PC-3 (cell line): ENCODE results near the gene ABCA12. TPM values are rescaled to one million over a fixed set of nuclear protein-coding genes. Genes with fewer than 3 reads are reported as not detected.

Experiments used
- ATAC-seq: fragments of 200-7000 bp; cut with Tn5 transposase; 2 replicates; pipeline ENCODE4 v1.9.1; 2020; ENCODE audit warnings: mild to moderate bottlenecking, moderate library complexity
- BruUV-seq: library from RNA; stranded (reverse); fragments of 400-500 nt; replicated peaks from 2 replicates; lab custom pipeline; 2021; lab: Mats Ljungman, UMichigan
- CTCF ChIA-PET: fragments of 300-600 bp; sonication (Branson Sonifier 250); formaldehyde crosslinking; loops from one replicate; lab custom pipeline; 2022; ENCODE audit warnings: antibody characterized with exemption; lab: Charles Lee
- POLR2A ChIA-PET: fragments of 300-600 bp; sonication (Branson Sonifier 250); formaldehyde crosslinking; loops from one replicate; lab custom pipeline; 2022; ENCODE audit warnings: antibody characterized with exemption; ENCODE audit not compliant: unreplicated experiment; lab: Charles Lee
- DNase-seq: peaks from one replicate; pipeline ENCODE4 v3.0.0-alpha.2; 2015
- H2AFZ ChIP-seq: fragments of 300-600 bp; sonication (generic); 2 replicates; pipeline ENCODE4 v1.6.0; 2016; ENCODE audit warnings: antibody characterized with exemption, low read length
- H3F3A ChIP-seq: fragments of 300-600 bp; sonication (generic); one replicate; pipeline ENCODE4 v1.6.0; 2017; ENCODE audit warnings: antibody characterized with exemption, low read length, control low read depth, mild to moderate bottlenecking; ENCODE audit not compliant: unreplicated experiment
- H3K27ac ChIP-seq: fragments of 300-600 bp; sonication (generic); 2 replicates; pipeline ENCODE4 v1.5.1; 2016; ENCODE audit warnings: mild to moderate bottlenecking, low read length
- H3K27me3 ChIP-seq: fragments of 300-600 bp; sonication (generic); 2 replicates; pipeline ENCODE4 v1.6.1; 2016; ENCODE audit warnings: low read length, mixed read lengths
- H3K36me3 ChIP-seq: fragments of 300-600 bp; sonication (generic); 2 replicates; pipeline ENCODE4 v1.6.1; 2016; ENCODE audit warnings: low read depth, mixed run types, low read length, mixed read lengths
- H3K4me1 ChIP-seq: fragments of 300-600 bp; sonication (generic); 2 replicates; pipeline ENCODE4 v1.5.1; 2016; ENCODE audit warnings: low read length; ENCODE audit not compliant: insufficient read depth
- H3K4me2 ChIP-seq: fragments of 300-600 bp; sonication (generic); 2 replicates; pipeline ENCODE4 v1.6.0; 2016; ENCODE audit warnings: low read length
- H3K4me3 ChIP-seq: fragments of 300-600 bp; sonication (generic); 2 replicates; pipeline ENCODE4 v1.5.1; 2016; ENCODE audit warnings: mild to moderate bottlenecking, low read length, mixed read lengths
- H3K79me2 ChIP-seq: fragments of 300-600 bp; sonication (generic); 2 replicates; pipeline ENCODE4 v1.6.1; 2017; ENCODE audit warnings: low read length, mixed read lengths
- H3K9ac ChIP-seq: fragments of 300-600 bp; sonication (generic); 2 replicates; pipeline ENCODE4 v1.6.0; 2016; ENCODE audit warnings: mild to moderate bottlenecking, low read length
- H3K9me2 ChIP-seq: fragments of 300-600 bp; sonication (generic); replicated peaks from 2 replicates; pipeline ENCODE4 v1.6.1; 2016; ENCODE audit warnings: mixed run types, low read length, mixed read lengths
- H3K9me3 ChIP-seq: fragments of 300-600 bp; sonication (generic); 2 replicates; pipeline ENCODE4 v1.6.1; 2016; ENCODE audit warnings: low read length, mixed read lengths
- H4K20me1 ChIP-seq: fragments of 300-600 bp; sonication (generic); 2 replicates; pipeline ENCODE4 v1.6.1; 2016; ENCODE audit warnings: low read length, mixed read lengths
- EZH2 ChIP-seq: fragments of 300-600 bp; sonication (generic); IDR thresholded peaks from one replicate; pipeline ENCODE4 v1.6.1; 2017; ENCODE audit warnings: antibody characterized with exemption, mild to moderate bottlenecking, low read length; ENCODE audit not compliant: unreplicated experiment
- EZH2phosphoT487 ChIP-seq: fragments of 300-600 bp; sonication (generic); IDR thresholded peaks from 2 replicates; pipeline ENCODE4 v1.6.1; 2018; ENCODE audit warnings: mild to moderate bottlenecking, antibody characterized with exemption, low read length, borderline replicate concordance
- intact Hi-C: fragments of 100-400 bp; cut with micrococcal nuclease; formaldehyde crosslinking; loops from 2 replicates; pipeline ENCODE4 v1.9.0; 2023
- total RNA-seq: library from RNA; depleted of rRNA; stranded (reverse); fragments of >200 nt; gene quantifications from 2 replicates; pipeline ENCODE4 v1.2.3, GENCODE V29; 2014
- TF ChIP-seq, protein P1 (sequence below): fragments of 300-600 bp; sonication (generic); conservative IDR thresholded peaks from 2 replicates; pipeline ENCODE4 v1.5.1; 2017; ENCODE audit warnings: antibody characterized with exemption, low read depth, mild to moderate bottlenecking, low read length

The ABCA12 gene
- total RNA-seq, 1 experiment from 2014 or later = not detected

DNA sequence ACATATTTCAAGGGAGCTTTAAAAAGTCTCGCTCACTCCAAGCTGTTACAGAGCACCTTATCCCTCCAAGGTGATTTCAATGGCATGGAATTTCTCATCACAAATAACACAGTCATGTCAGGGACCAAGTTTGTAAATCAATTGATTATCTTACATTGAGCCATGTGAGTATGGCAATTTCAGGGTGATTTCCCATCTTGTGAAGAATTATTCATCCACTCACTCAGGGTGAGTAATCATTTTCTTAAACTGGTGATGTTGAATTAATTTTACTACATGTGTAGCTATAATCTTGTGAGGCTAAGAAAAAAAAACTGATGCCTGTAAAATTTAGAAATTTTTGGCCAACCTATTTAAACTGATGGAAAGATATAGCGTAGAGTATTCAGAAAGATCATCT lies 3.3 kb upstream of the ABCA12 start:
- DNase-seq = no peak
- Histone ChIP-seq H3K9ac (no peak overlapping the region), H3F3A (no peaks in the 10 kb centered on the region), H3K79me2 (no peaks in the 10 kb centered on the region), H2AFZ (no peak overlapping the region), H4K20me1 (no peaks in the 10 kb centered on the region), H3K27ac (no peak overlapping the region), H3K4me3 (no peak overlapping the region), H3K9me3 (no peaks in the 10 kb centered on the region), H3K4me1 (peaks cover 20% of the 10 kb centered on the region), H3K27me3 (no peaks in the 10 kb centered on the region), H3K36me3 (no peaks in the 10 kb centered on the region), H3K9me2 (no peaks in the 10 kb centered on the region), H3K4me2 (no peak overlapping the region)
- ChIA-PET POLR2A (no interaction called here), CTCF (no interaction called here)
- no peak for ATAC-seq
- no TSS peak for BruUV-seq
- intact Hi-C loops = no loop called here
- no peak for TF ChIP-seq EZH2phosphoT487
- TF ChIP-seq, protein P1, sequence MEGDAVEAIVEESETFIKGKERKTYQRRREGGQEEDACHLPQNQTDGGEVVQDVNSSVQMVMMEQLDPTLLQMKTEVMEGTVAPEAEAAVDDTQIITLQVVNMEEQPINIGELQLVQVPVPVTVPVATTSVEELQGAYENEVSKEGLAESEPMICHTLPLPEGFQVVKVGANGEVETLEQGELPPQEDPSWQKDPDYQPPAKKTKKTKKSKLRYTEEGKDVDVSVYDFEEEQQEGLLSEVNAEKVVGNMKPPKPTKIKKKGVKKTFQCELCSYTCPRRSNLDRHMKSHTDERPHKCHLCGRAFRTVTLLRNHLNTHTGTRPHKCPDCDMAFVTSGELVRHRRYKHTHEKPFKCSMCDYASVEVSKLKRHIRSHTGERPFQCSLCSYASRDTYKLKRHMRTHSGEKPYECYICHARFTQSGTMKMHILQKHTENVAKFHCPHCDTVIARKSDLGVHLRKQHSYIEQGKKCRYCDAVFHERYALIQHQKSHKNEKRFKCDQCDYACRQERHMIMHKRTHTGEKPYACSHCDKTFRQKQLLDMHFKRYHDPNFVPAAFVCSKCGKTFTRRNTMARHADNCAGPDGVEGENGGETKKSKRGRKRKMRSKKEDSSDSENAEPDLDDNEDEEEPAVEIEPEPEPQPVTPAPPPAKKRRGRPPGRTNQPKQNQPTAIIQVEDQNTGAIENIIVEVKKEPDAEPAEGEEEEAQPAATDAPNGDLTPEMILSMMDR = no peak
- no peak for TF ChIP-seq EZH2

DNA sequence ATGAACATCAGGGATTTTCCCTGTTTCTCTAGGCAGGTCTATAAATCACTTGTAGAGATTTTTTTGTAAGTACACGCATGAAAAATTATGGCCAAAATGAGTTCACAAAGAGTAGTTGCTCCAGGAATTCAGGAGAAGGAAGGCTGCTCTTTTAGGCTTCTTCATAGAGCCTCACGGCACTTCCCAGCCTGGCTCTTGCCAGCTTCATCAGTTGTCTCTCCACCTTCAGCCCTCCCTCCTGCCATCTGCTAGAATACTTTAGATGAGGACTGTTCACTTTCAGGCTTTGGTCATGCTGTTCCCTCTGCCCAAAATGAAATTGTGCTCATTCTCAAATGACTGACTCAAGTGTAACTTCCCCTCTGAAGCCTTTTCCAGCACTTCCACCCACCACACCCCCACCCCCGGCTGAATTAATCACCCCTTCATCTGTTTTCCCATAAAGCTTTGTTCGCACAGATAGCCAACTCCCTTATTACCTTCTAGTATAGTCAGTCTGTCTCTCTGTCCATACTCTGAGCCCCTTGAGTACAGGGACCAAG lies 1.8 kb upstream of the ABCA12 start:
- H3K27ac ChIP-seq = no peak overlapping the region
- intact Hi-C loops = no loop called here
- no peaks in the 10 kb centered on the region for H3K79me2 ChIP-seq
- H2AFZ ChIP-seq = no peak overlapping the region
- ATAC-seq (no peak), DNase-seq (no peak)
- H3K9ac ChIP-seq = no peak overlapping the region
- H3K36me3 ChIP-seq = no peaks in the 10 kb centered on the region
- no peaks in the 10 kb centered on the region for H3K9me3 ChIP-seq
- no TSS peak for BruUV-seq
- H3K4me3 ChIP-seq = no peak overlapping the region
- H3K4me2 ChIP-seq = no peak overlapping the region
- ChIA-PET CTCF (no interaction called here), POLR2A (no interaction called here)
- no peaks in the 10 kb centered on the region for H3K27me3 ChIP-seq
- TF ChIP-seq, protein P1 = no peak
- TF ChIP-seq EZH2 = no peak
- TF ChIP-seq EZH2phosphoT487 = no peak
- no peaks in the 10 kb centered on the region for H3K9me2 ChIP-seq
- H4K20me1 ChIP-seq = no peaks in the 10 kb centered on the region
- no peaks in the 10 kb centered on the region for H3F3A ChIP-seq
- peaks cover 26% of the 10 kb centered on the region for H3K4me1 ChIP-seq

DNA sequence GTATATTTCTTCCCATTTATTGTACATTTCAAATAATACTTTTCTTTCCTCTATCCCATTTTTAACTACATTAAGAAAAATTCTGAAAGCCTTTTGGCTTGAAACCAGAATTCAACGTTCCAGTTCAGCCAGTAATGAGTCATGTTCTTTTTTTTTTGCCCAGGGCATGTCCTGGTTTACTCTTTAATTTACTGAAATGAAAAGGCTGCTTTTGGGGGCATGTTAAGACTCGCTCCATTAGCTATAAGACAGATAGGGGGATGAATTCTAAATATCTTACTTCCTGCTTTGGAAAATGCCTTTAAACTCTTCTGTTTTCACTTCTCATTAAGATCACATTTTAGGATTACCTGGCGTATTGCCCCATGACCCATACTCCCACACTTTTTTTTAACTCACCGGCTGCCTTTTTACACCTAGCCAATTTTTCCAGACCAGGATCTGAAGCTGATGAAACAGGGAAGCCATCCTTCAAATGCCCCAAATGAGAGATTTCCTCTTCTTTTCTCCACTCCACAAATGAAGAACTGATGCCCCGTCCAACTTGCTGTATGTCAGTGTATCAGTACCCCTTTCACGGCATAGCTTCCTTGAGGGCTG lies 585 bp downstream of the ABCA12 start:
- H3K36me3 ChIP-seq = no peaks in the 10 kb centered on the region
- ChIA-PET POLR2A (no interaction called here), CTCF (no interaction called here)
- TF ChIP-seq EZH2phosphoT487 = no peak
- TF ChIP-seq, protein P1 = no peak
- TF ChIP-seq EZH2 = no peak
- BruUV-seq = no TSS peak
- peak overlapping the region; percentile 13; the same call in 1 of the 2 replicates for H3K4me3 ChIP-seq
- H3K27ac ChIP-seq = peak overlapping the region; percentile 69
- H4K20me1 ChIP-seq = no peaks in the 10 kb centered on the region
- H3K79me2 ChIP-seq = no peaks in the 10 kb centered on the region
- intact Hi-C loops = loop anchor here (5.0 kb wide), 1 partner anchor 111 kb away; no protein-coding TSS in a partner anchor
- H3K4me1 ChIP-seq = peaks cover 26% of the 10 kb centered on the region
- H3F3A ChIP-seq = no peaks in the 10 kb centered on the region
- ATAC-seq = peak; percentile 75
- no peaks in the 10 kb centered on the region for H3K27me3 ChIP-seq
- no peaks in the 10 kb centered on the region for H3K9me3 ChIP-seq
- H3K4me2 ChIP-seq = peak overlapping the region; percentile 63
- no peaks in the 10 kb centered on the region for H3K9me2 ChIP-seq
- H2AFZ ChIP-seq = peak overlapping the region; percentile 22; the same call in 1 of the 2 replicates
- peak; percentile 80 for DNase-seq
- H3K9ac ChIP-seq = 0 out of 2 replicates have a peak overlapping the region, but pooled peaks have one; percentile 18
